HEK293T (cell line): ENCODE data around the gene MTHFR.

ENCODE experiments used
- CTCF ChIA-PET: fragments of 350-600 bp; formaldehyde crosslinking; extraction: SDS; loops from one replicate; lab custom pipeline; 2021; ENCODE audit warnings: antibody characterized with exemption, inconsistent platforms; lab: Yijun Ruan, JAX
- POLR2A ChIA-PET: fragments of 350-600 bp; formaldehyde crosslinking; extraction: SDS; loops from one replicate; lab custom pipeline; 2020; ENCODE audit warnings: antibody characterized with exemption, inconsistent platforms; lab: Yijun Ruan, JAX
- DNase-seq: peaks from one replicate; pipeline ENCODE4 v3.0.0; 2012; ENCODE audit warnings: mixed read lengths; ENCODE audit errors: extremely low spot score
- ARNT ChIP-seq: fragments of 450-650 bp; IDR thresholded peaks from 2 replicates; pipeline ENCODE4 v1.6.1; 2017; ENCODE audit warnings: mild to moderate bottlenecking
- BHLHE40 ChIP-seq: fragments of 450-650 bp; IDR thresholded peaks from 2 replicates; pipeline ENCODE4 v1.6.1; 2016; ENCODE audit warnings: mild to moderate bottlenecking, moderate library complexity, borderline replicate concordance
- CTBP1 ChIP-seq: fragments of 450-650 bp; IDR thresholded peaks from 2 replicates; pipeline ENCODE4 v1.6.1; 2016; ENCODE audit warnings: borderline replicate concordance
- ELF4 ChIP-seq: fragments of 450-650 bp; IDR thresholded peaks from 2 replicates; pipeline ENCODE4 v1.6.1; 2017; ENCODE audit warnings: antibody characterized with exemption
- FOXA1 ChIP-seq: fragments of 450-650 bp; IDR thresholded peaks from 2 replicates; pipeline ENCODE4 v1.6.1; 2016; ENCODE audit warnings: mild to moderate bottlenecking
- FOXK2 ChIP-seq: fragments of 450-650 bp; IDR thresholded peaks from 2 replicates; pipeline ENCODE4 v1.6.1; 2016; ENCODE audit warnings: mild to moderate bottlenecking
- FOXM1 ChIP-seq: fragments of 450-650 bp; IDR thresholded peaks from 2 replicates; pipeline ENCODE4 v1.6.1; 2017; ENCODE audit warnings: mild to moderate bottlenecking, borderline replicate concordance
- HDGF ChIP-seq: fragments of 450-650 bp; IDR thresholded peaks from 2 replicates; pipeline ENCODE4 v1.6.1; 2017; ENCODE audit warnings: antibody characterized with exemption, borderline replicate concordance
- L3MBTL2 ChIP-seq: fragments of 450-650 bp; conservative IDR thresholded peaks from 2 replicates; pipeline ENCODE4 v1.6.1; 2016; ENCODE audit warnings: mild to moderate bottlenecking
- LEF1 ChIP-seq: fragments of 450-650 bp; IDR thresholded peaks from 2 replicates; pipeline ENCODE4 v1.6.1; 2017; ENCODE audit warnings: mild to moderate bottlenecking, borderline replicate concordance
- NFRKB ChIP-seq: fragments of 450-650 bp; IDR thresholded peaks from 2 replicates; pipeline ENCODE4 v1.6.1; 2016; ENCODE audit warnings: mild to moderate bottlenecking, moderate library complexity
- PKNOX1 ChIP-seq: fragments of 450-650 bp; IDR thresholded peaks from 2 replicates; pipeline ENCODE4 v1.6.1; 2016
- SP1 ChIP-seq: fragments of 450-650 bp; IDR thresholded peaks from 2 replicates; pipeline ENCODE4 v1.6.1; 2017
- SUZ12 ChIP-seq: fragments of 450-650 bp; IDR thresholded peaks from 2 replicates; pipeline ENCODE4 v1.6.1; 2016; ENCODE audit warnings: mild to moderate bottlenecking
- TARDBP ChIP-seq: fragments of 450-650 bp; IDR thresholded peaks from 2 replicates; pipeline ENCODE4 v1.6.1; 2016
- ZNF384 ChIP-seq: fragments of 450-650 bp; IDR thresholded peaks from 2 replicates; pipeline ENCODE4 v1.6.1; 2016

The MTHFR gene

DNA sequence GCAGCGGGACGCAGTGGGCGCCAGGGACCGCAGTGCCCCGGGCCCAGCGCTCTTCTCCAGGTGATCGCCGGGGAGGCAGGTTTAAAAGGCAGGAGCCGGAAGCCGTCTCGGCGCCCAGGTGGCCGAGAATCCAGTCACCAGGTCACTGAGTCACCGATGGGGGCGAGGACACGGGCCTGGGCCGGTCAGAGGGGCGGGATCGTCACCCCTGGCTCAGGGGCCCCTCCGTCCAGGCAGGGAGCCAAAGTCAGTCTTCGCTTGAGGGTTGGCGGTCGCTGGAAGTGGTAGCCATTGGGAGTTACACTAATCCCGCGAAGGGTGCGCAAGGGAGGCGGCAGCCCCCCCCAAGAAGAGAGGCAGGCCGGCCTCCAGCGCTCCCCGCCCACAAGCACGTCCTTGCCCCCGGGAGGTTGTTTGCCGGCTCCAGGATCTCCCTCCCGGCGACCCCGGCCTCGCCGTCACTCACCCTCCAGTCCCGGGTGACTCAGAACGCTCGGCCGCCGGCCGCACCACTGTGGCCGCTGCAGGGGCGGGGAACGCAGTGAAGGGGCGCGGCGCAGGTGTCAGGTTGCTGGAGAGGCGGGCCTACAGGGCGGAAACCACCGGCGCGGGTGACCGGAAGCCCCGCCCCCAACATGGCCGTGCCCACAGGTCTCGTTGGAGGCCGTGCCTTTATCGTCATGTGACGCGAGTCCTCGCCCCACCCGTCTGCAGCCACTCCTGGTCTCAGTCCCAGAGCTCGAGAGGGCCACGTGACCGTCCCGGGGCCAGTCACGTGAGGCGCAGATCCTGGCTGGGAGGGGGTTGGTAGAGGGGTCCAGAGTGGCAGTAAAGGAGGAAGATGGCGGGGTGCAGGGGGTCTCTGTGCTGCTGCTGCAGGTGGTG lies at the start of gene MTHFR, which contains the start of gene CLCN6:
TSS of gene MTHFR (minus strand) at position 543 of the 885 bp plus-strand sequence. CDS start 2,848 bp downstream, outside the sequence.
TSS of gene CLCN6 (plus strand) at position 770 of the 885 bp plus-strand sequence. CDS start at position 842, 72 bp downstream.
- ChIA-PET POLR2A (interaction anchor here (1.0 to 2.0 kb wide), 3 partner anchors 8 to 104 kb away, joined by 3 to 10 read pairs (median 4); no protein-coding TSS in a partner anchor), CTCF (no interaction called here)
- peak; percentile 99 for DNase-seq
- TF ChIP-seq PKNOX1 (peak; percentile 91), TARDBP (no peak), SUZ12 (no peak), FOXM1 (no peak), ELF4 (peak; percentile 37; the same call in 1 of the 2 replicates), ZNF384 (no peak), CTBP1 (no peak), HDGF (no peak; the same call in 1 of the 2 replicates), BHLHE40 (no peak), LEF1 (no peak)

- CTCF ChIA-PET = no interaction called here
- DNase-seq = no peak
- TF ChIP-seq HDGF (no peak), ZNF384 (no peak), ARNT (no peak), TARDBP (no peak), CTBP1 (no peak), FOXM1 (no peak)
- POLR2A ChIA-PET = no interaction called here
Measured at GRCh38 chr1:11855430-11855829, 49.7 kb upstream of the MTHFR start.

GRCh38 chr1:11854519-11854918 lies 48.8 kb upstream of the MTHFR start:
- CTCF ChIA-PET = interaction anchor here (0.7 kb wide), 1 partner anchor 13 kb away, joined by 3 read pairs; no protein-coding TSS in a partner anchor
- TF ChIP-seq SP1 (no peak), FOXM1 (no peak), HDGF (no peak), ZNF384 (no peak), PKNOX1 (no peak), LEF1 (no peak), TARDBP (no peak), FOXA1 (no peak), NFRKB (no peak), FOXK2 (no peak), L3MBTL2 (no peak), BHLHE40 (no peak), ELF4 (no peak), SUZ12 (no peak)
- no peak for DNase-seq
- POLR2A ChIA-PET = no interaction called here

DNA sequence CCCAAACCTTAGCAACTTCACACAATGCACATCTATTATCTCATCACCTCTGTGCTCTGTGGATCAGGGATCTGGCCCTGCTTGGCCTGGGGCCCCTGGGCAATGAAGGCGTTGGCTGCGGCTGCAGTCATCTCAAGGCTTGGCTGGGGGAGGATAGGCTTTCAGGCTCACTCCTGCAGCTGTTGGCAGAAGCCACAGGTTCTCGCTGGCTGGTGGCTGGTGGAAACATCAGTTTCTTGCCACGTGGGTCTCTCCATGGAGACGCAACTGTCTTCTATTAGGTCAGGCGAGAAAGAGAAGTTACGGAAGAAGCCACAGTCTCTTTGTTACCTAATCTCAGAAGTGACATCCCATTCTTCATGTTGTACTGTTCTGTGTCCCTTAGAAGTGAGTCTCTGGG lies 45.4 kb upstream of the MTHFR start:
- CTCF ChIA-PET = no interaction called here
- TF ChIP-seq PKNOX1 = no peak
- no peak for TF ChIP-seq L3MBTL2
- no peak for TF ChIP-seq CTBP1
- TF ChIP-seq FOXM1 = no peak
- TF ChIP-seq ARNT = no peak
- no peak for TF ChIP-seq BHLHE40
- TF ChIP-seq SP1 = no peak
- TF ChIP-seq SUZ12 = no peak
- TF ChIP-seq NFRKB = no peak
- TF ChIP-seq TARDBP = no peak
- no peak for TF ChIP-seq ZNF384
- no peak for TF ChIP-seq LEF1
- TF ChIP-seq FOXA1 = no peak
- no peak for DNase-seq
- POLR2A ChIA-PET = interaction anchor here (2.5 kb wide), 1 partner anchor 58 kb away, joined by 14 read pairs; no protein-coding TSS in a partner anchor

DNA sequence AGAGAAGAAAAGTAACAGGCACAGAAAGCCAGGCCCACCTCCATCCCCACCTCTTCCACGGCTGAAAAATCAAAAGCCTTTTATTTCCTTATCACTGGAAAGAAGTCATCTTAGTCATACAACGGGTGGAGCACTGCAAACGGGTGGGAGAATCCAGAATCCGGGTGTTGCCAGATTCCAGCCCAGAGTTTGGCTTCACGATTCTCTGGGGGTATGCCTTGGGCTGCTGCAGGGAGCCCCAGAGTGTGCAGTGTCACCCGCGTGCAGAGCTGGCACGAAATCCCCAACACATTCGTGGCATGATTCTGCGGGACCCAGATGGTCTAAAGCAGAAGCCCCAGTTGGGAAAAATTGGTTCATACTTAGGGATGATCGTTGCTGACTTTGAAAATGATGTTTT lies 44.4 kb upstream of the MTHFR start:
- ChIA-PET CTCF (no interaction called here), POLR2A (no interaction called here)
- TF ChIP-seq TARDBP (no peak), FOXK2 (no peak), LEF1 (no peak), PKNOX1 (no peak), CTBP1 (no peak), FOXA1 (no peak)
- DNase-seq = no peak
